ENCODE measurements around the gene PLEKHG2.

Gene PLEKHG2

DNA sequence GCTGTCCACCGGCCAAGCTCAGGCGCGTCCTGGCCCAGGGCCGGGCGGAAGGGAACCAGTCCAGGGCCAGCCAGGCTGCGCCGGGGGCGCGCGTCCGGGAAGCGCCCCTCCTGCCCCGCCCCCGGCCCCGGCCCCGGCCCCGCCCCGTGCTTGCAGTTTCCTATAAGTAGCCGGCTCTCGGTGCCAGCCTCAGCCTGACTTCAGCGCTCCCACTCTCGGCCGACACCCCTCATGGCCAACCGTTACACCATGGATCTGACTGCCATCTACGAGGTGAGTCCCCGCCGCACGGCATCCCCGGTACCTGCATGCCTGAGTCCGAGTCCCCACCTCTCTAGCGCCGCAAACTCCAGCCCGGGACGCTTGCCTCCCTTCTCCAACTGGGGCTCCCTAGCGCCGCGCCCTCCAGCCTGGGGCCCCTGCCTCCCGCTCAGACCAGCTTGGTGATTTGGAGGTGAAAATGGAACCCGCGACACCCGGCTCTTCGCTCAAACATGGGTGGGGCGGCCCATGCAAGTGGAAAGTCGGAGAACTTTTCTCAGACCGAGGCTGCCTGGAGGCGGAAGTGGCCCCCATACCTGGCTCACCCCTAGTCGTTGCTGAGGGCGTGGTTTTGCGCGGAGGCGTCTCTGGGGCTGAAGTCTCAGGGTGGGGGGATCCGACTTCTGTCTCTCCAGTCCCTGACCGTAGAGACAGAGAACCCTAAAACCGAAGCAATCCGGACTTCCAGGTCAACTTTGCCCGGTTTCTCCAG lies 5.6 kb upstream of the PLEKHG2 start, which contains the start of gene ZFP36:
Gene ZFP36 (plus strand): TSS at position 192 of the 754 bp plus-strand sequence. CDS start 58 bp downstream, at position 250.
- peak; percentile 93 to 94 for DNase-seq

- DNase-seq = no peak
Observed at GRCh38 chr19:39407410-39407659, 5.1 kb upstream of the PLEKHG2 start.

- peak; percentile 78 for DNase-seq
Observed at GRCh38 chr19:39407660-39408391, 4.6 kb upstream of the PLEKHG2 start.

DNA sequence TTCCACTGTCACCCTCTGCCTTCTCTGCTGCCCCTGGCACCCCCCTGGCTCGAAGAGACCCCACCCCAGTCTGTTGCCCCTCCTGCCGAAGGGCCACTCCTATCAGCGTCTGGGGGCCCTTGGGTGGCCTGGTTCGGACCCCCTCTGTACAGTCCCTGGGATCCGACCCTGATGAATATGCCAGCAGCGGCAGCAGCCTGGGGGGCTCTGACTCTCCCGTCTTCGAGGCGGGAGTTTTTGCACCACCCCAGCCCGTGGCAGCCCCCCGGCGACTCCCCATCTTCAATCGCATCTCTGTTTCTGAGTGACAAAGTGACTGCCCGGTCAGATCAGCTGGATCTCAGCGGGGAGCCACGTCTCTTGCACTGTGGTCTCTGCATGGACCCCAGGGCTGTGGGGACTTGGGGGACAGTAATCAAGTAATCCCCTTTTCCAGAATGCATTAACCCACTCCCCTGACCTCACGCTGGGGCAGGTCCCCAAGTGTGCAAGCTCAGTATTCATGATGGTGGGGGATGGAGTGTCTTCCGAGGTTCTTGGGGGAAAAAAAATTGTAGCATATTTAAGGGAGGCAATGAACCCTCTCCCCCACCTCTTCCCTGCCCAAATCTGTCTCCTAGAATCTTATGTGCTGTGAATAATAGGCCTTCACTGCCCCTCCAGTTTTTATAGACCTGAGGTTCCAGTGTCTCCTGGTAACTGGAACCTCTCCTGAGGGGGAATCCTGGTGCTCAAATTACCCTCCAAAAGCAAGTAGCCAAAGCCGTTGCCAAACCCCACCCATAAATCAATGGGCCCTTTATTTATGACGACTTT lies 3.9 kb upstream of the PLEKHG2 start:
- peak; percentile 61 to 73 for DNase-seq

DNA sequence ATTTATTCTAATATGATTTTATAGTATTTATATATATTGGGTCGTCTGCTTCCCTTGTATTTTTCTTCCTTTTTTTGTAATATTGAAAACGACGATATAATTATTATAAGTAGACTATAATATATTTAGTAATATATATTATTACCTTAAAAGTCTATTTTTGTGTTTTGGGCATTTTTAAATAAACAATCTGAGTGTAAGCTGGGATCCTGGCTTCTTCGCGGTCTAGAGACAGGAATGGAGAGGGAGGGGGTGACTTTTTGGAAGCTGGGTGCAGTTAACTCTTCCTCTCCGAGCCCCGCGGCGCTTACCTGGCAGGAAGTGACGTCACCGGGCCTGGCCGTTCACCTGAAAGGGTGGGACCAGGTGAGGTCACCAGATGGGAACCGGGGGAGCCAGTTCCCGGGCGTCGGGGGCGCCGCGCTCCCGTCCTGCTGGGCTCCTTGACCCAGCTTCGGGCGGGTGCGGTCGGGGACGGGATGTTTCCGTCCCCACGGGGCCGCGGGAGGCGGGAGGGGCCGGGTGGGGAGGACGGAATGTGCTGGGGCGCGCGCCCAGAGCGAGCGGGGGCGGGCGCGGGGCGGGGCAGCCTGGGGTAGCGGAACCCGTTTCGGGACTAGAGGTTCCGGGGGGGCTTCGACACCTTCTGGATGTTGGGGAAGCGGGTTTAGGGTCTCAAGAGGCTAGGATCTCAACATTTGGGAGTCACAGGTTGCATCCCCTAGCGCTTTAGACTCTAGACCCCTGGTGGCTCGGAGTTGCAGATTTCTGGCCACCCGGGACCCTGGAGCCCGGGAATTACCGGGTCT lies 3.1 kb upstream of the PLEKHG2 start:
- DNase-seq = peak; percentile 94 to 96

DNA sequence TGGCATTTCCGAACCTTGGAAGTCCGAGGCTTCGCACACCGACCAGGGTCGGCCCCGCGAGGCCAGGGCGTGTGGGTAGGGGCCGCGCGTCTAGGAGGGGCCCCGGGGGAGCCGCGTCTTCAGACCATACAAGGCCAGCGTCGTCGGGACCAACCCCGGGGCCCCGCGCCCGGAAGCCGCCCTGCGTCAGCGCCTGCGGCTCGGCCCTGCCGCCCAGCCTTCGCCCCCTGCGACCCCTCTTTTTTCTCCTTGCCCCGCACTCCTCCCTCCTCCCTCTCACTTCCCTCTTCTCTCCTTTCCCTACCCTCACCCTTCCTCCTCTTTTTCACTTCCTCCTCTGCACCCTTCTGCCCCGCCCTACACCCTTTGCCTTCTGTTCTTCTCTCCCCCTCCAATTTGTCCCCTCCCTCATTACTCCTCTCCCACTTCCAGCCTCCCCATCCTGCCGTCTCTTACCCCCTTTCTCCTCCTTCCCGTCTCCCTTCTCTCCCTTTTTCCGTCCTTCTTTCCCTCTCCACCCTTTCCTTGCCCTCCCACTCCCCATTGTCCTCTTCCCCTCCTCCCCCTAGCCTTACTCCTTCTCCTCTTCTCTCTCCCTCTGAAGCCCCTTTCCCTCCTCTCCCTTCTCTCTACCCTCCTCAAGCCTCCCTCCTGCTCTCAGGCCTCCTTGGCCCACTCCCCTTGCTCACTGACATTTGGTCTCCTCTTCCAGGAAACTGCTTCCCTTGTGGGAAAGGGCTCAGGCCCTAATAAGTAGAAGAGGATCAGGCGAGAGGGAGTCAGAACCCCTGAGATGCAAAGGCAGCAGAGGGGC lies 2.2 kb upstream of the PLEKHG2 start:
- peak; percentile 88 to 92 for DNase-seq

DNA sequence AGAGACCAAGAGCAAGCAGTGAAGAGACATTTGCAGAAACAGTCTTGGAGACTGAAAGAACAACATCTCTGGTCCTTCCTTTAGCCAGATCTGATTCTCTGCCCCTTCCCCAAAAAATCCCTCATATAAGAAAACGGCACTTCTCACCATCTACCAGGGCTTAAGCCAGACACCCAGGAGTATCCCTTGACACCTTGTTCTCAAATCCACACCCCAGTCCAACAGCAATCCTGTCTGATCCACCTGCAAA lies 1.7 kb upstream of the PLEKHG2 start:
- no peak for DNase-seq

DNA sequence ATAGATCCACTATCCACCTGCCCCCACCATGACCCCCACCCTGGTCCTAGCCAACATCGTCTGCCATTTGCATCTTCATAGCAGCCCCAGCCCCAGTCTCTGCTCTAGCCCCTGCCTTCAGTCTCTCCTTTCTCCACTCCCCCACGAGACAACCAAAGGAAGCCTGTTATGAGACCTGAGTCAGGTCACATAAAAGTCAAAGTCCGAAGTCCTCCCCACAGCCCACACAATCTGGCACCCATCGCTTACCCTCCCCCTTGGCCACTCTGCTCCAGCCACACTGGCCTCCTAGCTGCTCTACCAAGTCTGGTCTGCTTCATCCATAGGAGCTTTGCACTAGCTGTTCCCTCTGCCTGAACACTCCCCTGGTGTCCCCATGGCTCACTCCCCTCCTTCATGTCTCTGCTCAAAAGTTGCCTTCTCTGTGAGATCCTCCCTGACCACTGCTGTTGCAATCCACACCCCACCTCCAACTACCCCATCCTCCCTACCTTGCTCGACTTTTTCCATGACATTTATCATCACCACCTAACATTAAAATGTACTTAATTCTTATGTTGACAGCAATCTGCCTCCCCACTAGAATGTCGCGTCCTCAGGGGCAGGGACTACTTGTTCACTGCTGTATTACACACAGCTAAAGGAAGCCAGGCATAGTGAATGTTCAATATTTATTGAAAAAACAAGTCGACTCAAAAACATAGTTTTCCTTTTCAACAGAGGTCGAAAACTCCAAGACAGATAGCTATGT lies 1.2 kb upstream of the PLEKHG2 start:
- peak; percentile 73 to 78 for DNase-seq

DNA sequence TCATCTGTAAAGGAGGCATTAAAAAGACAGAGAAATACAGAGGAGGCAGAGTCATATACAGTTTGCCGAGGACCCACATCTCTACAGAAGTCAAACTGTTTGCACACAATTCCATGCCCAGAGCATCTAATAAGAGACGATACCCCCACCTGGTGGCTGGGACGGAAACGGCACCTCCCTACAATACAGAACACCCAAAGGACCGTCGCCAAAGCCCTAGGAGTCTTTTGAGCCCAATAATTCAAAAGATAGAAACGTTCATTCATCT lies 703 bp upstream of the PLEKHG2 start:
- peak; percentile 91 to 93 for DNase-seq

- DNase-seq = no peak
Observed at GRCh38 chr19:39412867-39413271, 400 bp downstream of the PLEKHG2 start.

- DNase-seq = peak; percentile 49
Observed at GRCh38 chr19:39413272-39413910, 922 bp downstream of the PLEKHG2 start.

DNA sequence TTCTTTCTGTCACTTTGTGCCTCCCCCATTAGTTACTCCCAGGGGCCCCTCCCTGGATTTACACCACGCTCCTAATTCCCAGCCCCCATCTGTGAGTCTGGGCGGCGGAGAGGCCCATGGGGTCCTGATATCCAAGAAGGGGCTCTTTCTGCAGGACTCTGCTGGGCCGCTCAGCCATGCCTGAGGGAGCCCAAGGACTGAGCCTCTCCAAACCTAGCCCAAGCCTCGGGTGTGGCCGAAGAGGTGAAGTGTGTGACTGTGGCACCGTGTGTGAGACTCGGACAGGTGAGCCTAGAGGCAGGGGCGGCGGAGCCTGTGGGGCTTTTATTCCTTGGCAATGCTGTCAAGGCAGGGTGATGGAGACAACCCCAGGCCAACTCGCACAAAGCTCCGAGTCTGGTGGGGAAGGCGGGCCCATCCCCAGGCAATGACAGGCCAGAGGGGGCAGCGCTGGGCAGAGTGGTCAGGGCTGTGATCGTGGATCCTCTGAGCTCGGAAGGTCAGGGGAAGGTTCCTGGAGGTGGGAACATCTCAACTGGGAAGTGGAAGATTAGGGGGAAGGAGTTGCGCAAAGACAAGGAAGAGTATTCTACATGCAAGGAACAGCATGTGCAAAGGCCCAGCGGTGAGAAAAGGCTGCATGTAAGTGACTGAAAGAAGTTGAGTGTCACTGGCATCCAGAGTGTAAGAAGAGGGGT lies 1.6 kb downstream of the PLEKHG2 start:
- DNase-seq = no peak

DNA sequence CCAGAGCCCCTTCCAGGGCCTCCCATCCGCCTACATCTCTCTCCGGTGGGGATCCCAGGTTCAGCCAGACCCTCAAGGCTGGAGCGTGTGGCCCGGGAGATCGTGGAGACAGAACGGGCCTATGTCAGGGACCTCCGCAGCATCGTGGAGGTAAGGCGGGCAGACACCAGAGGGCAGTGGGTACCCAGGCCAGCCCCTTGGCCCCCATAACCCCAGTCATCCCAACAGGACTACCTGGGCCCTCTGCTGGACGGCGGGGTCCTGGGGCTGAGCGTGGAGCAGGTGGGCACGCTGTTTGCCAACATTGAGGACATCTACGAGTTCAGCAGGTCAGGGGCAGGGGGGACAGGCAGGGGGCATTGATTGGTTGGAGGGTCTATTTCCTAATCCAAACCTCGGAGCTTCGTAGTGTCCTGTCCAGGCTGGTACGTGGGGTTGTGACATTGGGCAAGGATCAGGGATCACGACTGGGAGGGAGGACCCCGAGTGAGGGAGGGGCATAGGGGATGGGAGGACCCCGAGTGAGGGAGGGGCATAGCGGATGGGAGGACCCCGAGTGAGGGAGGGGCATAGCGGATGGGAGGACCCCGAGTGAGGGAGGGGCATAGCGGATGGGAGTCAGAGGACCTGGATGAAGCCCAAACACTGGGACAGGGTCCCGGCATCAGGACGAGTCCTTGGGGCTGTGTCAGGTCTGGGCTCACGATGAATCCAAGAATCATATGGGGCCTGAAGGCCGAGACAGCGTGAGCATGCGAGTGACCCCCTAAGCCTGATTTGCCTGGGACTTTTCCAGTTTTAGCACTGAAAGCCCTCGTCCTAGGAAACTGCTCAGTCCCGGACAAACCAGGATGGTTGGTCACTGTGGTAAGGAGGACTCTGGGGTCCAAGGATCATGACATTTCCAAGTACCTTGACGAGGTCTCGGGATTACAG lies 2.9 kb downstream of the PLEKHG2 start:
- DNase-seq = no peak

DNA sequence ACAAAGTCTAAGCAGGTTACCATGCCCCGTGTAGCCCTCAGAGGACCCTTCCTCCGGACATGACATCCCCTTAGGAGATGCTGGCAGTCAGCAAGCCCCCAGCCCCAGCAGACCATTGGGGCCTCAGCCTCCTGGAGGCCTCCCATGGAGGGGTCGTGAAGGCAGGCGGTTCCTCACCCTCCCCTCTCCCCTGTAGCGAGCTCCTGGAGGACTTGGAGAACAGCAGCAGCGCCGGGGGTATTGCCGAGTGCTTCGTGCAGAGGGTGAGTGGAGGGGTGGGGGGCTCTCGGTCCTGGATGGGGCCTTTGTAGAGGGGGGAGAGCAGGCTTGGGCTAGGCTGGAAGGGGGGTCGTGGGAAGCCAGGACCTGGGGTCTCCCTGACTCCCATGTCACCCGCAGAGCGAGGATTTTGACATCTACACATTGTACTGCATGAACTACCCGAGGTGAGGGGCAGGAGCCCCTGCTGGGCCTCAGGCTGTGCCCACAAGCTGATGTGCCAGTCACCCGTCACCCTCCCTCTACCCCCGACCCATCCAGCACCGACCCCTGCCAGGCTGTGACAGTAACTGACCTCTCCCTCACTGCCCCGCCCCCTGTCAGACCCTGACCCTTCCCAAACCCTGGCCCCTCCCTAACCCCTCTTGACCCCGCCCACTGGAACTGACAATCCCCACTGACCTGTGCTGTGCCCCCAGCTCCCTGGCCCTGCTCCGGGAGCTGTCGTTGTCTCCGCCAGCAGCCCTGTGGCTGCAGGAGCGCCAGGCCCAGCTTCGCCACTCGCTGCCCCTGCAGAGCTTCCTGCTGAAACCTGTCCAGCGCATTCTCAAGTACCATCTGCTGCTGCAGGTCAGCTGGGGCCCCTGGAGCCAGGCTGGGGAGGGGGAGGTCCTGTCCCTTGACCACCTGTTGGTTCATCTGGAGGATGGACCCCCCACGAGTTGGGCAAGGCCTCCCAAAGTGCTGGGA lies 4.0 kb downstream of the PLEKHG2 start:
- no peak for DNase-seq

DNA sequence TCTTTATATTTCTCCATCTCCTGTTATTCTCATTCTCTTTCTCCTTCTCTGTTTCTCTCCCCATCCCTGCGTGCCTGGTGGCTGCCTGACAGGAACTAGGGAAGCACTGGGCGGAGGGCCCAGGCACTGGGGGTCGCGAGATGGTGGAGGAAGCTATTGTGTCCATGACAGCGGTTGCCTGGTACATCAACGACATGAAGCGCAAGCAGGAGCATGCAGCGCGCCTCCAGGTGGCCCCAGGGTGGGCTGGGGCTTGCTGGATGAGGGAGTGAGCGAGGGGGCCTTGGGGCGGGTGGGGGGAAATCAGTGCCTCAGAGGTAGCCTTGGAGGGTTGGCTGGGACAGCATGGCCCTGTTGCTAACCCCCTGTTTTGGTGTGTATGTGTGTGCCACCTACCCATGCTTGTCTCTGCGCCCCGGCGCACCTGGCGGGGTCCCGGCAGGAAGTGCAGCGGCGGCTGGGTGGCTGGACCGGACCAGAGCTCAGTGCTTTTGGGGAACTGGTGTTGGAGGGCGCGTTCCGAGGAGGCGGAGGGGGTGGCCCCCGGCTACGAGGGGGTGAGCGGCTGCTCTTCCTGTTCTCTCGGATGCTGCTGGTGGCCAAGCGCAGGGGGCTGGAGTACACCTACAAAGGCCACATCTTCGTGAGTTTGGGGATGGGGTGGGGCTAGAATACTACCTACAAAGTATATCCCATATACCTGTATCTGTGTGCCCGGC lies 5.2 kb downstream of the PLEKHG2 start:
- no peak for DNase-seq

- DNase-seq = no peak
Observed at GRCh38 chr19:39419003-39419402, 6.5 kb downstream of the PLEKHG2 start.

GRCh38 chr19:39420769-39421168 lies 8.3 kb downstream of the PLEKHG2 start:
- DNase-seq = no peak
